Raji (cell line): Measurements from ENCODE around the gene CMTM8.

ENCODE experiments used
- POLR2A ChIP-seq: IDR thresholded peaks from 2 replicates; pipeline ENCODE4 v1.6.1; 2011; ENCODE audit warnings: low read depth, low read length, control low read depth; ENCODE audit not compliant: insufficient read depth

The CMTM8 gene

GRCh38 chr3:32387512-32387911, 149.0 kb downstream of the CMTM8 start:
- no peak for TF ChIP-seq POLR2A

GRCh38 chr3:32391643-32392535, 153.4 kb downstream of the CMTM8 start, which contains the start of gene CMTM7:
TSS of gene CMTM7 (plus strand) at chr3:32391853. CDS start at chr3:32391907, 54 bp downstream.
- no peak for TF ChIP-seq POLR2A

GRCh38 chr3:32392536-32393302, 154.2 kb downstream of the CMTM8 start:
- no peak for TF ChIP-seq POLR2A

- TF ChIP-seq POLR2A = no peak
These were observed 157.0 kb downstream of the CMTM8 start for GRCh38 chr3:32395496-32395895.

GRCh38 chr3:32397941-32398340, 159.5 kb downstream of the CMTM8 start:
- TF ChIP-seq POLR2A = no peak

- no peak for TF ChIP-seq POLR2A
These were observed 160.1 kb downstream of the CMTM8 start for GRCh38 chr3:32398531-32398930.

GRCh38 chr3:32399030-32399620, 160.6 kb downstream of the CMTM8 start:
- TF ChIP-seq POLR2A = no peak

GRCh38 chr3:32401126-32401525, 162.6 kb downstream of the CMTM8 start:
- no peak for TF ChIP-seq POLR2A

- no peak for TF ChIP-seq POLR2A
These were observed 163.1 kb downstream of the CMTM8 start for GRCh38 chr3:32401556-32402081.

GRCh38 chr3:32403663-32404062, 165.2 kb downstream of the CMTM8 start:
- TF ChIP-seq POLR2A = no peak

GRCh38 chr3:32404714-32405113, 166.2 kb downstream of the CMTM8 start:
- no peak for TF ChIP-seq POLR2A

GRCh38 chr3:32405155-32405554, 166.7 kb downstream of the CMTM8 start:
- TF ChIP-seq POLR2A = no peak

GRCh38 chr3:32405711-32406323, 167.3 kb downstream of the CMTM8 start:
- TF ChIP-seq POLR2A = no peak

GRCh38 chr3:32406486-32407408, 168.3 kb downstream of the CMTM8 start:
- TF ChIP-seq POLR2A = no peak
